ACHN (cell line): ENCODE results near the gene RAPGEF1.

Experiments used
- DNase-seq: peaks from one replicate; pipeline ENCODE4 v3.0.0-alpha.2; 2015
- in situ Hi-C: cut with HindIII; loops from 2 replicates; pipeline ENCODE4 v1.10.0; 2017; ENCODE audit warnings: low sequenced_read_pairs, low pct_ligation_motif_present, low pct_unique_long_range_greater_than_20kb

RAPGEF1 gene

GRCh38 chr9:131625790-131626670 lies 113.8 kb downstream of the RAPGEF1 start:
- DNase-seq: no peak
- in situ Hi-C loops: no loop called here

GRCh38 chr9:131625508-131625787 lies 114.4 kb downstream of the RAPGEF1 start:
- in situ Hi-C loops: no loop called here
- no peak for DNase-seq

GRCh38 chr9:131624636-131625507 lies 115.0 kb downstream of the RAPGEF1 start:
- in situ Hi-C loops: no loop called here

GRCh38 chr9:131623655-131624330 lies 116.1 kb downstream of the RAPGEF1 start:
- in situ Hi-C loops: no loop called here
- no peak for DNase-seq

More at GRCh38 chr9:131624636-131625507, 115.0 kb downstream of the RAPGEF1 start:
- no peak for DNase-seq

GRCh38 chr9:131622523-131622922 lies 117.4 kb downstream of the RAPGEF1 start:
- no peak for DNase-seq
- in situ Hi-C loops: no loop called here

- in situ Hi-C loops: no loop called here
These were observed 118.1 kb downstream of the RAPGEF1 start for GRCh38 chr9:131621551-131622358.

GRCh38 chr9:131620764-131621520 lies 118.9 kb downstream of the RAPGEF1 start:
- in situ Hi-C loops: no loop called here
- DNase-seq: no peak

More at GRCh38 chr9:131621551-131622358, 118.1 kb downstream of the RAPGEF1 start:
- no peak for DNase-seq

- DNase-seq: no peak
- in situ Hi-C loops: no loop called here
These were observed 120.2 kb downstream of the RAPGEF1 start for GRCh38 chr9:131619680-131620079.

GRCh38 chr9:131618785-131619184 lies 121.1 kb downstream of the RAPGEF1 start:
- in situ Hi-C loops: no loop called here
- no peak for DNase-seq

GRCh38 chr9:131618071-131618479 lies 121.8 kb downstream of the RAPGEF1 start:
- DNase-seq: no peak
- in situ Hi-C loops: no loop called here

GRCh38 chr9:131617611-131618010 lies 122.3 kb downstream of the RAPGEF1 start:
- no peak for DNase-seq
- in situ Hi-C loops: no loop called here

- no peak for DNase-seq
- in situ Hi-C loops: no loop called here
These were observed 122.8 kb downstream of the RAPGEF1 start for GRCh38 chr9:131616983-131617604.

GRCh38 chr9:131614340-131614915 lies 125.4 kb downstream of the RAPGEF1 start:
- DNase-seq: no peak
- in situ Hi-C loops: no loop called here

- DNase-seq: no peak
- in situ Hi-C loops: no loop called here
These were observed 126.0 kb downstream of the RAPGEF1 start for GRCh38 chr9:131613921-131614320.

GRCh38 chr9:131612851-131613250 lies 127.0 kb downstream of the RAPGEF1 start:
- in situ Hi-C loops: no loop called here
- no peak for DNase-seq

- in situ Hi-C loops: no loop called here
- no peak for DNase-seq
These were observed 128.1 kb downstream of the RAPGEF1 start for GRCh38 chr9:131611586-131612315.
